ENCODE results near the gene KHK. TPM values are rescaled to one million over a fixed set of nuclear protein-coding genes. Genes with fewer than 3 reads are reported as not detected.

The KHK gene
- total and polyA plus RNA-seq, 9 of the 15 experiments (the other 6 are each of a cell fraction or from before 2014, with no cell fraction given) = 1.5 to 10.7 (median 5.2) TPM

DNA sequence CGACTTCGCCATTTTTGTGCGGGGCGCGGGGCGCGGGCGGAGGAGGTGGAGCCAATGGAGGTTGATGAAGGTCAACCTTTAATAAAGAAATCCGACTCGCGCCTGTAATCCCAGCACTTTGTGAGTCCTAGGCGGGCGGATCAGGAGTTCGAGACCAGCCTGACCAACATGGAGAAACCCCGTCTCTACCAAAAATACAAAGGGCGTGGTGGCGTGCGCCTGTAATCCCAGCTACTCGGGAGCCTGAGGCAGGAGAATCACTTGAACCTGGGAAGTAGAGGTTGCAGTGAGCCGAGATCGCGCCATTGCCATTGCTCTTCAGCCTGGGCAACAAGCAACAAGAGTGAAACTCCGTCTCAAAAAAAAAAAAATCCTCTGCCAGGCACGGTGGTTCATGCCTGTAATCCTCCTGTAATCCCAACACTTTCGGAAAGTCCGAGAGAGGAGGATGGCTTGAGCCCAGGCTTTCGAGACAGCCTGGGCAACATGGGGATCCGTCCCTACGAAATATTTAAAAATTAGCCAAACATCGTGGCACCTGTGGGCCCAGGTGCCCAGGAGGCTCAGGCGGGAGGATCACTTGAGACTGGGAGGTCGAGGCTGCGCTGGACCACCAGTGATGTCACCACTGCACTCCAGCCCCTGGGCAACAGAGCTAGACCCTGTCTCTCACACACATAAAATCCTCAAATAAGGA is 48.4 kb downstream of the KHK start (continued):
- no peak for TF ChIP-seq ZHX1 (conservative IDR thresholded peaks at IDR 0.05; ENCODE audit: low read length)
- no peak for TF ChIP-seq ZNF280A (IDR thresholded peaks at IDR 0.05; ENCODE audit: low read depth, partially characterized antibody)
- no peak for TF ChIP-seq NELFE (IDR thresholded peaks at IDR 0.05; ENCODE audit: insufficient read depth, insufficient read length)
- TF ChIP-seq WHSC1 (IDR thresholded peaks at IDR 0.05; ENCODE audit: low read length) = no peak
- TF ChIP-seq RHOXF2B (CRISPR knock-in tag; conservative IDR thresholded peaks at IDR 0.05) = no peak
- TF ChIP-seq ZNF12 (CRISPR knock-in tag; IDR thresholded peaks at IDR 0.05) = no peak
- peak; percentile 94 for TF ChIP-seq ESRRA (IDR thresholded peaks at IDR 0.05; ENCODE audit: borderline replicate concordance, low read depth)
- no peak for TF ChIP-seq SAFB (IDR thresholded peaks at IDR 0.05; ENCODE audit: borderline replicate concordance, low read depth, low read length)
- TF ChIP-seq ETV6 (IDR thresholded peaks at IDR 0.05; ENCODE audit: borderline replicate concordance in 1 of 2, low read depth in 2 of 2, low read length in 1 of 2) = no peak
- TF ChIP-seq ETV6 (CRISPR knock-in tag; IDR thresholded peaks at IDR 0.05; ENCODE audit: borderline replicate concordance) = no peak
- TF ChIP-seq ZNF707 (CRISPR knock-in tag; conservative IDR thresholded peaks at IDR 0.05) = no peak
- TF ChIP-seq GTF2E2 (tag; IDR thresholded peaks at IDR 0.05) = no peak
- TF ChIP-seq PTBP1 (IDR thresholded peaks at IDR 0.05; ENCODE audit: low read depth, low read length) = no peak
- no peak for TF ChIP-seq MTA3 (IDR thresholded peaks at IDR 0.05; ENCODE audit: borderline replicate concordance)
- TF ChIP-seq POLR2B (IDR thresholded peaks at IDR 0.05; ENCODE audit: low read depth, partially characterized antibody) = no peak
- no peak for TF ChIP-seq JUND (IDR thresholded peaks at IDR 0.05; ENCODE audit: borderline replicate concordance, low read depth, low read length)
- no peak for TF ChIP-seq JUND (tag; IDR thresholded peaks at IDR 0.05; ENCODE audit: borderline replicate concordance, low read depth, low read length)
- no peak for TF ChIP-seq SNIP1 (IDR thresholded peaks at IDR 0.05; ENCODE audit: low read depth)
- TF ChIP-seq XRCC3 (IDR thresholded peaks at IDR 0.05) = no peak
- no peak for TF ChIP-seq ZC3H8 (IDR thresholded peaks at IDR 0.05)
- no peak for TF ChIP-seq KLF13 (tag; IDR thresholded peaks at IDR 0.05; ENCODE audit: borderline replicate concordance, low read depth)
- TF ChIP-seq ZNF584 (CRISPR knock-in tag; IDR thresholded peaks at IDR 0.05; ENCODE audit: low read depth) = no peak
- peak; percentile 56 for TF ChIP-seq NR2C1 (IDR thresholded peaks at IDR 0.05)
- TF ChIP-seq NR2C1 (tag; IDR thresholded peaks at IDR 0.05) = peak; percentile 84
- TF ChIP-seq CSDE1 (IDR thresholded peaks at IDR 0.05) = no peak
- no peak for TF ChIP-seq POLR2A (conservative IDR thresholded peaks at IDR 0.05)
- TF ChIP-seq ZNF717 (CRISPR knock-in tag; IDR thresholded peaks at IDR 0.05) = no peak
- no peak for TF ChIP-seq ZNF24 (IDR thresholded peaks at IDR 0.05)
- TF ChIP-seq NFATC3 (IDR thresholded peaks at IDR 0.05) = no peak
- TF ChIP-seq ADNP (tag; IDR thresholded peaks at IDR 0.05) = no peak; the same call in 1 of the 2 replicates
